Measurements from ENCODE around the gene SELPLG. TPM values are rescaled to one million over a fixed set of nuclear protein-coding genes. Genes with fewer than 3 reads are reported as not detected.
"Not testable (repeated sequence)": the region's sequence is repeated elsewhere in the genome, so short reads cannot be mapped to it uniquely, and the experiment has no call there.

Gene SELPLG
- not detected in 2 replicates for total RNA-seq (2014; rRNA removed; shearing (Covaris generic))

GRCh38 chr12:108633534-108634248 lies at the start of gene SELPLG:
Gene SELPLG (minus strand): TSS chr12:108633894. CDS start chr12:108624307, 9,587 bp downstream.
- no peak for DNase-seq (ENCODE audit: low spot score)

- no peak for DNase-seq (ENCODE audit: low spot score)
Observed at GRCh38 chr12:108681317-108681716, 47.6 kb upstream of the SELPLG start.

GRCh38 chr12:108679106-108679681 lies 45.5 kb upstream of the SELPLG start:
- no peak for DNase-seq (ENCODE audit: low spot score)

DNA sequence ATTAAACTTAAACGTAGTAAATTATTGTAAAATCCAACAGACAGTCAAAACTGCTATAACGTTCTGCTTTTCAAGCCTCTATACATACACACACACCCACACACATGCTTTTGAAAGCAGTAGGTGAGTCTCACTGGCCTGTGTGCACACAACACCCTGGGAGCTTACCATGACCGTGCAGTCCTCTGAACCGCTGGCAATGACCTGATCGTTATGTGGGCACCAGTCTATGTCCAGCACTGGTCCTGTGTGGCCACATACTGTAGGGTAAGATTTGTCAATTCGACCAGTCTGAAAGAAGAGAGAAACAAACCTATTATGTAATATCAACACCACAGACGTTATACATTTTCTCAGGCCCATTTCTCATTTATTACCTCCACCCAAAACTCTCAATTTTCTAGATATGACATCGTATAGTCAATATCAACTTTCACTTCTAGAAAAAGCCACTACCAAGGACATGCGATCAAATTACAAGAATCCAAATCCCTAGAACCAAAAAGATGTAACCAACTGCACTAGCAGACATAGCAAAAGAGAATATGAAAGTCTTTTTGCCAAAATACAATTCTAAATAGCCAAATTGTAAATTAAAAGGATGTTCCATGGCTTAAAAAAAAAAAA lies 44.5 kb upstream of the SELPLG start:
- no peak for DNase-seq (ENCODE audit: low spot score)

DNA sequence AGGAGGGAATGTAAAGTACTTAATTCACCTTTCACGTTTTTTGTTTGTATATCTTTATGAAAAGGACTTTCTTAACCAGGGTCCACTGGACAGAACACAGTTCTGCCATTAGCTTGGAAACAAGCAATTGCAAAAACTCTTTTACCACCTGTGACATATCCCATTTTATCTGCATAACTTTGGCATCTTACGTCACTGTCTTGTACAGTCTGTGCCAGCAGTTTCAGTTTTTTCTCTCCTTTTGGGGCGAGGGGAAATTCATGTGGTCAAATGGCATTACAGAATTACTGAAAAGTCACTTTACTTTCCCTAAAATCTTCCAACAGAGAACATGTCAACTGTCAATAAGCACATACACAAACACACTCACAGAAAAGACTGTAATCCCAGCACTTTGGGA lies 43.7 kb upstream of the SELPLG start:
- no peak for DNase-seq (ENCODE audit: low spot score)

GRCh38 chr12:108676707-108677106 lies 43.0 kb upstream of the SELPLG start:
- no peak for DNase-seq (ENCODE audit: low spot score)

GRCh38 chr12:108675792-108676191 lies 42.1 kb upstream of the SELPLG start:
- DNase-seq (ENCODE audit: low spot score): no peak

DNA sequence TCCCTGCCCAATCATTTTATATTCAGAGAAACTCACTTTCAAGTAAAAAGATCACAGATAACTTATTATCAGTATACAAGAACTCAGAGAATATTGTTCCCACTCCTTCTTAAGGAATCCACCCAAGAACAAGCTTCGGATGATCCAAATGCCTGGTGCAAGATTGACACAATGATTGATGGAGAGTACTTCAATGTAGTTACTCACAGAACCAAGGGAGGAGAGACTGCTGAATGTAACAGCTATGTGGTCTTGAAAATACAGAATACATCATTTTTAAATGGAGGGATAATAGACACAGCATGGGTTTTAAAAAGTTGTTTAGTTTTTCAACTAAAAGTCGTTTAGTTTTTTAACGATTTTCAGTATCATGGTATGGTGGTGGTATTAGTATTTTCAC lies 38.4 kb upstream of the SELPLG start:
- DNase-seq (ENCODE audit: low spot score): no peak

GRCh38 chr12:108671110-108671509 lies 37.4 kb upstream of the SELPLG start:
- no peak for DNase-seq (ENCODE audit: low spot score)

- no peak for DNase-seq (ENCODE audit: low spot score)
Observed at GRCh38 chr12:108670066-108670631, 36.5 kb upstream of the SELPLG start.

GRCh38 chr12:108668542-108668941 lies 34.8 kb upstream of the SELPLG start:
- DNase-seq (ENCODE audit: low spot score): no peak

GRCh38 chr12:108668063-108668462 lies 34.4 kb upstream of the SELPLG start:
- DNase-seq (ENCODE audit: low spot score): no peak

DNA sequence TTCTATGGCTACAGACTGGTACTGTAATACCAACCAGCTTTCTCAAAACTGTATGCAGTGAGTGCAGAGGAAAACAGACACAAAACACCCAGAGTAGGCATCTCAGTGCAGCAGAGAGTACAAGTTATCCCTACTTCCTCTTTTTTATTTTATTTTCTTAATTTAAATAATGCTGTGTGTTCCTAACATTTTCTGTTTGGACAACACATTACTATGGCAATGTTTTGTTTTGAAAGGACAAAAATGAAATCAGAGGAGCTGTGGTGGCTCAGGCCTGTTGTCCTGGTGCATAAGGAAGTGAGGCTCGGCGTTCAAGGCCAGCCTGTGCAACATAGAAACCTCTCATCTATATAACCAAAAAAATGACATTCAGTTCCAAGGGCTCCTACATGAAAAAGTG lies 33.7 kb upstream of the SELPLG start:
- DNase-seq (ENCODE audit: low spot score): no peak

DNA sequence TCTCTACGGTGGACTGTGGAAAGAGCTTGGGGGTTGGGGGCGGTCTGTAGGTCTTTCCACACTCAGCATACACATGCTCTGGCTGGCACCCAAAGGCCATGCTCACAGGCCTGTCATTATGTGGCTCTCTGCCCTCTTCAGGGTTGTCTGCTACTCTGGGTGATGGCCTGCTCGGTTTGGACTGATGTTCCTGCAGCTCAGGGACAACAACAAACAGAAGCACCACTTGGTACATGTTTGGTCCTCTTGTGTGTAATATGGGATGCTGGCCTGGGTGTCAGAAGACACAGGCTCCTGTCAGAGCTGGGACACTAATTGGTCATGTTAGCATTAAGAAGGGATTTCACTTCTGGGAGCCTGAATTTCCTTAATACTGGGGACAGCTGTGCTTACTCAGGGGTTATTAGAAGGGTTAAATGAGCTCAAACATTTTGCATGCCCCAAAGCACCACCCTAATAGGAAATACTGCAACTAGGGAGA lies 32.7 kb upstream of the SELPLG start:
- DNase-seq (ENCODE audit: low spot score): no peak

DNA sequence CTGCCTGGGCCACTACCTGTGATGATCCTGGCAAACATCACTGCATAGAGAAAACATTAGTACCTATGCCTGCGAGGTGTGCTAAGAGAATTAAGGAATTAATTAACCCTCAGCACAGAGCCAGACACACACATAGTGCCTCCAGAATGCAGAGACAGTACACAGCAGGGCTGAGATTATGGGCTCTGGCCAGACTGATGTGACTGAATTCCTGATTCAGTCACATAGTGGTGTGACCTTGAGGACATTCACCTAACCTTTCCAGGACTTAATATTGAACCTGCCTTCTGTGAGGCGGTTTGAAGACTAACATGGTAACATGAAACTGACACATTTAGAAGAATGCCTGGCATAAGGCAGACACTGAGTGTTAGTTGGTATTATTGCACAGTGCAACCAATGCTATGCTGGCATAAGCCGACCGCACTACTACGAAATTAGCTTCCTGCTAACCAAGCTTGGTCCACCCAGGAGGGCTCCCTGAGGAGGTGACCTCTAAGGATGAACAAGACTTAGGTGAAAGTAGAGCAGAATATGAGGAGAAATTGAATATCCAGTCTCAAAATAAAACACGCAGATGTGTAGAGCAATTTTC lies 32.0 kb upstream of the SELPLG start:
- no peak for DNase-seq (ENCODE audit: low spot score)

DNA sequence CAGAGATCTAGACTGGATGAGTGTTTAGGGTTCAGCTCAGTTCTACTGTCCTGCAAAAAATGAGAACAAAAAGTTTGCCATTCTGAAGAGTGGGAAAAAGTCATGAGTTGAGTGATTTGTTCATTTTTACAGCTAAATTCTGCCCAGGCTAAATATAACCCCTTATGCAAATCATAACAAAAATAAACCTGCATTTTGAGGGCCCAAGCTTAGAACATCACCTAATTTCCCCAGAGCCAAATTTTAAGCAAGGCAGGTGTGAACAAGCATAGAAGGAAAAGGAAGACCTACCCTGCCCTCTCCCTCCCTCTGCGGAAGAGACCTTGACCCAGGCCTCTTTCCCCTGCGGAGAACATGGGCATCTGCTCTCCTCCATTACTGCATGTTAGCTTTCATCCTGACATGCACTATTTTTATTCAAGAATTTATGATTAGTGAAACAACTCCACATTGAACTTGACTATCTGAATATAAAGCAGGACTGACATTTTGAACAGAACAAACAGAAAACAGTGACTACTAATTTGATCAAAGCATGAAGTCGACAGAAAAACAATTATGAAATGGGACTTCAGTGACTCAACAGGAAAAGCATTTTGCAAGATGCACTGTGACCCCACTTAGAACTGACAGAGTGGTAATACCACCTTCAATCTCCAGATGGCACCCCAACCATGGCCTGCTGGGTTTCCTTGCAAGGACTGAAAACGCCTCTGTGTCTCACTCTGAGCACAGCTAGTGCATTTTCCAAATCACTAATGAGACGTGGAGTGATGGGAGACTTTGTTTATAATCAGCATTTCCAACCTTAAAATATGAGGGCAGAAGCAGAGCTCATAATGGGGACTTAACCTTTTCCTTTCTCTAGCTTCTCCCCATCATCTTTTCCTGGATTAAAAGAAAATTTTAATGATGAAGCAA lies 30.9 kb upstream of the SELPLG start:
- peak; percentile 95 for DNase-seq (ENCODE audit: low spot score)

GRCh38 chr12:108663324-108664015 lies 29.8 kb upstream of the SELPLG start:
- DNase-seq (ENCODE audit: low spot score): no peak

DNA sequence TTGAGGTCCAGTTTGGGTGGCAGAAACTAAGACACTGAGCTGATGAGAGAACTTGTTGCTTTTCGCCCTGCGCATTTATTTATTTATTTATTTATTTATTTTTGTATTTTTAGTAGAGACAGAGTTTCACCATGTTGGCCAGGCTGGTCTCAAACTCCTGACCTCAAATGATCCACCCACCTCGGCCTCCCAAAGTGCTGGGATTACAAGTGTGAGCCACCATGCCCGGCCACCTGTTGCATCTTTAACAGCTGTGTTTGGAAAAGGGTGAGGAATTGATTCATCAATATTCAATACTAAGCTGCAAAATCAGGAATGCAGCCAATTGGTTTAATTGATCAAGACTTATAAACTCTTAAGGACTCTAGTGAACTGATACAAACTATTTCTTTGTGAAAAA lies 24.4 kb upstream of the SELPLG start:
- not testable (repeated sequence) for DNase-seq (ENCODE audit: low spot score)

GRCh38 chr12:108657130-108657745 lies 23.5 kb upstream of the SELPLG start:
- no peak for DNase-seq (ENCODE audit: low spot score)

GRCh38 chr12:108656247-108656646 lies 22.6 kb upstream of the SELPLG start:
- not testable (repeated sequence) for DNase-seq (ENCODE audit: low spot score)
